Loucy (cell line): ENCODE results near the gene PIGN.

ENCODE experiments used
- H2AFZ ChIP-seq: fragments of 200-600 bp; sonication (generic); 2 replicates; pipeline ENCODE4 v1.6.0; 2016; ENCODE audit warnings: antibody characterized with exemption, mild to moderate bottlenecking, low read length, moderate library complexity
- H3F3A ChIP-seq: fragments of 200-600 bp; 2 replicates; pipeline ENCODE4 v1.6.0; 2016; ENCODE audit warnings: antibody characterized with exemption, low read depth, mild to moderate bottlenecking
- H3K27me3 ChIP-seq: fragments of 200-600 bp; sonication (generic); 2 replicates; pipeline ENCODE4 v1.6.1; 2014; ENCODE audit warnings: low read length, mild to moderate bottlenecking; ENCODE audit not compliant: insufficient read depth, poor library complexity, severe bottlenecking
- H3K36me3 ChIP-seq: fragments of 200-600 bp; sonication (generic); 2 replicates; pipeline ENCODE4 v1.6.1; 2016; ENCODE audit warnings: low read length; ENCODE audit not compliant: insufficient read depth
- H3K4me1 ChIP-seq: fragments of 200-600 bp; sonication (generic); 2 replicates; pipeline ENCODE4 v1.5.1; 2014; ENCODE audit warnings: low read length, mild to moderate bottlenecking; ENCODE audit not compliant: insufficient read depth, poor library complexity, severe bottlenecking
- H3K4me2 ChIP-seq: fragments of 200-600 bp; sonication (generic); 2 replicates; pipeline ENCODE4 v1.6.0; 2014; ENCODE audit warnings: antibody characterized with exemption, low read length, low read depth, mild to moderate bottlenecking; ENCODE audit not compliant: poor library complexity, severe bottlenecking
- H3K4me3 ChIP-seq: fragments of 200-600 bp; sonication (generic); 2 replicates; pipeline ENCODE4 v1.5.1; 2014; ENCODE audit warnings: low read length, mild to moderate bottlenecking, mixed read lengths; ENCODE audit not compliant: poor library complexity, severe bottlenecking
- H3K79me2 ChIP-seq: fragments of 200-600 bp; sonication (generic); 2 replicates; pipeline ENCODE4 v1.6.1; 2014; ENCODE audit warnings: low read length; ENCODE audit not compliant: insufficient read depth
- H3K9ac ChIP-seq: fragments of 200-600 bp; sonication (generic); 2 replicates; pipeline ENCODE4 v1.6.0; 2014; ENCODE audit warnings: mild to moderate bottlenecking, low read depth, low read length, moderate library complexity; ENCODE audit not compliant: poor library complexity, severe bottlenecking
- H3K9me2 ChIP-seq: fragments of 200-600 bp; sonication (generic); replicated peaks from 2 replicates; pipeline ENCODE4 v1.6.1; 2016; ENCODE audit warnings: low read depth, low read length, mixed read lengths
- H3K9me3 ChIP-seq: fragments of 200-600 bp; sonication (generic); 2 replicates; pipeline ENCODE4 v1.6.1; 2014; ENCODE audit warnings: mild to moderate bottlenecking, antibody characterized with exemption, low read length, low read depth; ENCODE audit not compliant: insufficient read depth
- H4K20me1 ChIP-seq: fragments of 200-600 bp; sonication (generic); 2 replicates; pipeline ENCODE4 v1.6.0; 2014; ENCODE audit warnings: antibody characterized with exemption, low read length, mild to moderate bottlenecking; ENCODE audit not compliant: insufficient read depth, poor library complexity, severe bottlenecking
- CTCF ChIP-seq: fragments of 200-600 bp; sonication (generic); conservative IDR thresholded peaks from 2 replicates; pipeline ENCODE4 v1.5.1; 2014; ENCODE audit warnings: mild to moderate bottlenecking, antibody characterized with exemption, low read length
- EZH2phosphoT487 ChIP-seq: fragments of 200-600 bp; IDR thresholded peaks from 2 replicates; pipeline ENCODE4 v1.6.1; 2018; ENCODE audit warnings: antibody characterized with exemption, mild to moderate bottlenecking, moderate library complexity, borderline replicate concordance

Gene PIGN

GRCh38 chr18:62199629-62200028, 12.8 kb upstream of the PIGN start:
- peaks cover 61% of the 10 kb centered on the region for H4K20me1 ChIP-seq
- TF ChIP-seq CTCF (no peak), EZH2phosphoT487 (no peak)
- H3K9me2 ChIP-seq: no peaks in the 10 kb centered on the region
- H3K36me3 ChIP-seq: 0 out of 2 replicates have a peak, but pooled peaks cover 3% of the 10 kb centered on the region
- no peak overlapping the region for H3K4me2 ChIP-seq
- 0 out of 2 replicates have a peak, but pooled peaks cover 8% of the 10 kb centered on the region for H3F3A ChIP-seq
- H3K27me3 ChIP-seq: no peaks in the 10 kb centered on the region
- H3K79me2 ChIP-seq: peaks cover 91% of the 10 kb centered on the region
- no peak overlapping the region for H3K4me3 ChIP-seq
- H3K9ac ChIP-seq: no peak overlapping the region
- peaks cover 42% of the 10 kb centered on the region for H3K4me1 ChIP-seq
- H3K9me3 ChIP-seq: no peaks in the 10 kb centered on the region
- no peak overlapping the region for H2AFZ ChIP-seq

- Histone ChIP-seq H4K20me1 (peaks cover 70% of the 10 kb centered on the region), H3K79me2 (peaks cover 94% of the 10 kb centered on the region), H3K36me3 (0 out of 2 replicates have a peak, but pooled peaks cover 3% of the 10 kb centered on the region), H3F3A (0 out of 2 replicates have a peak, but pooled peaks cover 8% of the 10 kb centered on the region), H3K27me3 (no peaks in the 10 kb centered on the region), H3K4me1 (peaks cover 56% of the 10 kb centered on the region), H2AFZ (no peak overlapping the region), H3K9me2 (no peaks in the 10 kb centered on the region), H3K4me3 (no peak overlapping the region), H3K9ac (no peak overlapping the region), H3K9me3 (no peaks in the 10 kb centered on the region), H3K4me2 (peak overlapping the region; percentile 17)
- no peak for TF ChIP-seq CTCF
- TF ChIP-seq EZH2phosphoT487: no peak
These were observed 11.4 kb upstream of the PIGN start for GRCh38 chr18:62198259-62198658.

GRCh38 chr18:62196980-62197379, 10.1 kb upstream of the PIGN start:
- no peaks in the 10 kb centered on the region for H3K27me3 ChIP-seq
- TF ChIP-seq EZH2phosphoT487 (no peak), CTCF (no peak)
- no peak overlapping the region for H3K4me3 ChIP-seq
- H4K20me1 ChIP-seq: peaks cover 70% of the 10 kb centered on the region
- no peaks in the 10 kb centered on the region for H3K36me3 ChIP-seq
- peaks cover 94% of the 10 kb centered on the region for H3K79me2 ChIP-seq
- H3K9me2 ChIP-seq: no peaks in the 10 kb centered on the region
- peaks cover 56% of the 10 kb centered on the region for H3K4me1 ChIP-seq
- H3K9ac ChIP-seq: no peak overlapping the region
- H2AFZ ChIP-seq: no peak overlapping the region
- 0 out of 2 replicates have a peak, but pooled peaks cover 8% of the 10 kb centered on the region for H3F3A ChIP-seq
- peak overlapping the region; percentile 98 for H3K4me2 ChIP-seq
- 0 out of 2 replicates have a peak, but pooled peaks cover 4% of the 10 kb centered on the region for H3K9me3 ChIP-seq
